Naive B cell (primary cell): ENCODE results near the gene CPNE9. TPM values are rescaled to one million over a fixed set of nuclear protein-coding genes. Genes with fewer than 3 reads are reported as not detected.
"Not testable (repeated sequence)": the region's sequence is repeated elsewhere in the genome, so short reads cannot be mapped to it uniquely, and the experiment has no call there.

Experiments
- ATAC-seq, 2 donors: fragments of 150-1000 bp; cut with Tn5 transposase; 2 replicates each; pipeline ENCODE4 v1.10.0; 2021; ENCODE audit warnings: low read depth in 2 of 2, mild to moderate bottlenecking in 2 of 2, moderate library complexity in 2 of 2
- DNase-seq: peaks from one replicate; pipeline ENCODE4 v3.0.0; 2022
- H3K27ac Mint-ChIP-seq, 6 donors: one replicate each; pipeline ENCODE4 v1.8.0; 2020 to 2022; ENCODE audit warnings: mild to moderate bottlenecking in 6 of 6, mixed read lengths in 6 of 6, moderate library complexity in 5 of 6, inconsistent platforms in 2 of 6
- H3K27me3 Mint-ChIP-seq, 3 donors: one replicate each; pipeline ENCODE4 v1.8.0; 2021 to 2022; ENCODE audit warnings: mixed read lengths in 3 of 3, mild to moderate bottlenecking in 1 of 3
- H3K36me3 Mint-ChIP-seq, 2 donors: one replicate each; pipeline ENCODE4 v1.8.0; 2020 to 2022; ENCODE audit warnings: mixed read lengths in 2 of 2, inconsistent platforms in 1 of 2, mild to moderate bottlenecking in 1 of 2
- H3K4me1 Mint-ChIP-seq, 3 donors: one replicate each; pipeline ENCODE4 v1.8.0; 2020 to 2022; ENCODE audit warnings: mixed read lengths in 3 of 3, inconsistent platforms in 1 of 3, mild to moderate bottlenecking in 1 of 3, moderate library complexity in 1 of 3
- H3K4me3 Mint-ChIP-seq, 8 donors: one replicate each; pipeline ENCODE4 v1.8.0; 2020 to 2022; ENCODE audit warnings: mild to moderate bottlenecking in 8 of 8, mixed read lengths in 8 of 8, moderate library complexity in 8 of 8, inconsistent platforms in 2 of 8
- H3K9me3 Mint-ChIP-seq, 7 donors: one replicate each; pipeline ENCODE4 v1.8.0; 2020 to 2022; ENCODE audit warnings: mixed read lengths in 7 of 7, mild to moderate bottlenecking in 5 of 7, inconsistent platforms in 2 of 7, moderate library complexity in 1 of 7
- polyA plus RNA-seq, 6 donors: library from polyadenylated mRNA; unstranded; fragments of 300-500 nt; fragmentation: Illumina TruSeq; gene quantifications; one replicate each; pipeline ENCODE4 v1.2.3, GENCODE V29; 2021; ENCODE audit warnings: low read depth in 6 of 6

The CPNE9 gene
- polyA plus RNA-seq, 6 donors from 2014 or later: not detected

DNA sequence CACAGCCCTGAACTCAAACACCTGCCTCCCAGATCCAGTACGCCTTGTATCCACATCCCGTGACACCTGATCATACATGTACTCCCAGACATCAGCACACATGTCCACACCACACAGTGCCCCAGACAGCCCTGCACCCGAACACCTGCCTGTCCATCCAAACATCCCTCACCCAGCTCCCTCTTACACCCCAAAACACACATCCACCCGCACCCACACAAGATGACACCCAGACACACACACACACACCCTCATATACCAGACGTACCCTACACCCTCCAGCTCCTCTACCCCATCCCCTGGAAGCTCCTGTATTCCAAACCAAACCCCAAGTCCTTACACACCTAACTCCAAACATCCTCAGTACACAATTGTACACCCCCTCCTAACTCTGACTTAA is 65.4 kb downstream of the CPNE9 start:
- Mint-ChIP-seq H3K4me1 (peaks cover 34 to 43% (median 40%) of the 10 kb centered on the region in 3 donors), H3K9me3 (no peaks in the 10 kb centered on the region), H3K4me3 (peak overlapping the region; percentile 38 to 93 (median 70)), H3K36me3 (no peaks in the 10 kb centered on the region), H3K27me3 (peaks cover 0 to 17% (median 11%) of the 10 kb centered on the region in 3 donors), H3K27ac (peak overlapping the region in 3 of 6 donors; percentile 22 to 36 (median 28))
- ATAC-seq (no peak), DNase-seq (no peak)

DNA sequence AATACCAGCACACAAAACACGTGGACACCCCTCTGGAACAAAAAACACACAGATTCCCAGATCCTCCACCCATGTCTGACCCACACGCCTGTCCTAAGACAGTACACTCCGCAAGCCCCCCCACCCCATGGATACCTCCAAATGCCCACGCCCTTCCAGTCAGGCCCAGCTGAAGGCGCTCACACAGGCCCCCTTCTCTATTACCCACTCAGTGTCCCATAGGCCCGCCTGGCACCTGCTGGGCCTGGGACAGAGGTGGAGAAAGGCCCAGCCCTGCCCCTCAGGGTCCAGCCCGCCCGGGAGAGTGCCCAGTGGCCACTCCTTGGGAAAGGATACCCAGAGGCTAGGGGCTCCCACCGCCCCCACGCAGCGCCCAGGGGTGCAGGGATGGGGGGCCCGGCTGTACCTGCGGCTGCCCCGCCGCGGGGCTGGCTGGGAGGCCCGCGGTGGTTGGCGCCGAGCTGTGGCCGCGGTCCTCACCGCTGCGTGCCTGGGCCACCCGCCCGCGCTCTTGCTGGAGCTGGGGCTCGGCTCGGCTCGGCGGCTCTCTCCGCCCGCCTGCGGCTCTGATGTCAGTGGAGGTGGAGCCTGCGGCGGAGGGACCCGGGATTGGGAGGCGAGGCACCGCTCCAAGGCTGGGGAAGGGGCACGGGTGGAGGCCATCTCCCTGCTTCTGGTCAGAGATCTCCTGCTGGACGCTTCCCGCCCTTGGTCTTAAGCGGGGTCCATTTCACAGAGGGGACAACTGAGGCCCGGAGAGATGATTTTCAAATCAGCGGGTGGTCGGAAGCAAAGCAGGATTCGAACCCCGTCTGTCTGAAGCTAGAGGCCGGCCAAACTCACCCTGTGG is 66.0 kb downstream of the CPNE9 start, which contains the start of gene CAMK1:
Gene CAMK1 (minus strand): TSS at position 522 of the 850 bp plus-strand sequence. CDS start 2,198 bp downstream, outside the sequence.
- Mint-ChIP-seq H3K4me1 (peaks cover 34 to 43% (median 40%) of the 10 kb centered on the region in 3 donors), H3K4me3 (peak within 1 kb of the TSS; percentile 64 to 93 (median 75)), H3K27ac (peak within 1 kb of the TSS in 4 of 6 donors; percentile 22 to 57 (median 40)), H3K9me3 (no peaks in the 10 kb centered on the region), H3K36me3 (no peaks in the 10 kb centered on the region), H3K27me3 (peaks cover 0 to 17% (median 11%) of the 10 kb centered on the region in 3 donors)
- DNase-seq: no peak
- peak; percentile 92 to 95 for ATAC-seq

DNA sequence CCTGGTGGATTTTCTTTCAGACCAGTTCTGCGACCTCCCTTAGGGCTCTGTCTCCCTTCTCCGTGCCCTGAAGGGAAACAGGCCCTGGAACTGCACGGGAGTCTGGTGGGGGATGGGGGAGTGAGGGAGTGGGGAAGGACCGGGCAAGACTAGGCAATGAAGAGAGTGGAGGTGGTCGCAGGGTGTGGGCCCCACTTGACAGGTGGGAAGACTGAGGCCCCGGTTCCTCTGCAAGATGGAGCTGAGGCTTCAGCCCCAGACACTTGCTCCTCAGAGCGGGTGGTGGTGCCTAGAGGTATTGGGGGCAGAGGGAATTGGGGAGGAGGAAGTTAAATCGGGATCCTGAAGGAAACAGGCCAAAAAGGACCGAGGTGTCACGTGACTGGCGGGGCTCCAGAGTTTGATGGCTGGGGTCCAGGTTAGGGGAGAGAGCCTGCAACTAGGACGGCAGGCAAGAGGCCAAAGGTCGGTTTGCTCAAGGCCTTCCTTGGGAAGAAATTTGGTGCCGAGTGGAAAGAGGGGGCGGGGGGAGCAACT is 66.7 kb downstream of the CPNE9 start:
- Mint-ChIP-seq H3K27ac (peak overlapping the region in 1 of 6 donors; percentile 44), H3K4me1 (peaks cover 36 to 43% (median 40%) of the 10 kb centered on the region in 3 donors), H3K9me3 (no peaks in the 10 kb centered on the region), H3K27me3 (peaks cover 0 to 17% (median 11%) of the 10 kb centered on the region in 3 donors), H3K4me3 (peak overlapping the region in 7 of 8 donors; percentile 59 to 85 (median 75)), H3K36me3 (no peaks in the 10 kb centered on the region)
- ATAC-seq: no peak
- no peak for DNase-seq

DNA sequence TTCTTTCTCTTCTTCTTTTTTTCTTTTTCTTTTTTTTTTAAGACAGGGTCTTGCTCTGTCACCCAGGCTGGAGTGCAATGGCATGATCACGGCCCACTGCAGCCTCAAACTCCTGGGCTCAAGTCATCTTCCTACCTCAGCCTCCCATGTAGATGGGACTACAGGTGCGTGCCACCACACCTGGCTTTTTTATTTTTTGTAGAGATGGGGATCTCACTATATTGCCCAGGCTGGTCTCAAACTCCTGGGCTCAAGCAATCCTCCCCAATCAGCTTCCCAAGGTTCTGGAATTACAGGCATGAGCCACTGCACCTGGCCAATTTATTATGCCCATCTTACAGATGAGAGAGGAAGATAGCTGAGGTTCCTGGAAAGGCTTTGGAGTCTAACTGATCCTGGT is 67.4 kb downstream of the CPNE9 start:
- DNase-seq, H3K9me3 Mint-ChIP-seq, H3K36me3 Mint-ChIP-seq, ATAC-seq: not testable (repeated sequence)
- Mint-ChIP-seq H3K4me3 (peak overlapping the region in 7 of 8 donors; percentile 42 to 85 (median 75)), H3K27ac (peak overlapping the region in 1 of 6 donors; percentile 57), H3K4me1 (peaks cover 37 to 45% (median 39%) of the 10 kb centered on the region in 3 donors), H3K27me3 (peaks cover 0 to 17% (median 11%) of the 10 kb centered on the region in 3 donors)

DNA sequence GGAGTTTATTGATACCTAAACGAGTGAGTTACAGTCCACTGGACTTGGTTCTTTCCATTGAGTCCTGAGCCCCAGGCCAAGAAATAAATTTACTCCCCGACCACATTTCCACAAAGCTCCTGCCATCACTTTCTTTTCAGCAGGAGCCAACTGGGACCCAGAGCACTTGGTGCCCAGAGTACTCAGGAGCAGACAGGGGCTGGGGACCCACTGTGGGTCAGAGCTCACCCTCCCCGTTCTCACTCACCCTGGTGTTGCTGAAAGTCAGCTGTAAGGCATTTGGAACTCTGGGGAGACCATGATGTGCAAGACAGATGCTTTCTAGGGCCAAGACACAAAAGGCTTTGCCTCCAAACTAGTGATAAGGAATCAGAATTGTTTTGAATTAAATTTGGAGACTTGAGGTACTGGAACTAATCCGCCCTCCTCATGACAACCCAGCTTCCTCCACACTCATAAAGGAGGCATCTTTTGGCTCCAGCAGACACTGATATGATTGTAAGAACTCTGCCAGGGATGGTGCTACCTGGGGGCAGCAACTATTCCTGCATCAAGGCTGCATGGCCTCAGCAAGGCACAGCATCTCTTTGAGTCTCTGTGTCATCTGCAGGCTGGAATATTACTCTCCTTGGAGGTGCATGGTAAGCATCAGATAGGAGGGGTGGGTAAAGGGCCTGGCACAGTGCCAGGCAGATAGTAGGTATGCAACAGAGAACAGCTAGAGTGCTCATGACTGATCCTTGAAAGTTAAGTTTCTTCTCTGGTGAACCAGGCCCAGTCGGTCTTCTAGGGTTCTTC is 73.5 kb downstream of the CPNE9 start:
- H3K27me3 Mint-ChIP-seq: no peaks in the 10 kb centered on the region
- H3K4me1 Mint-ChIP-seq: peaks cover 36 to 62% (median 51%) of the 10 kb centered on the region in 3 donors
- H3K9me3 Mint-ChIP-seq: no peaks in the 10 kb centered on the region
- no peak overlapping the region for H3K27ac Mint-ChIP-seq
- no peaks in the 10 kb centered on the region for H3K36me3 Mint-ChIP-seq
- DNase-seq (no peak), ATAC-seq (no peak)
- H3K4me3 Mint-ChIP-seq: peak overlapping the region in 1 of 8 donors; percentile 2

DNA sequence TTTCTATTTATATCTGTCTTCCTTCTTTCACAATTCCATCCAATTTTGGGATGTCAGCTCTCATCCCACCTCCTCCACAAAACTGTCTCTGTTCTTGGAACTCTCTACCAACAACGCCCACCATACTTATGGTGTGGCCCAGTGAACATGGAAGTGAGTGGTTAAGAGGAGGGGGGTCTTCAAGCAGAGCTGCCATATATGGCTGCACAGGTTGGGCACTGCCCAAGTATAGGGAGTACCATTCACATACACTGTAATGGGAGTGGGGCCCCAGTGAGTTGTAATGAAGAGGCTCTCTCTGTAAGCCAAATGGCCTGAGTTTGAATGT is 74.0 kb downstream of the CPNE9 start:
- H3K36me3 Mint-ChIP-seq: no peaks in the 10 kb centered on the region
- no peaks in the 10 kb centered on the region for H3K9me3 Mint-ChIP-seq
- DNase-seq (no peak), ATAC-seq (no peak)
- H3K27ac Mint-ChIP-seq: no peak overlapping the region
- peaks cover 41 to 68% (median 57%) of the 10 kb centered on the region in 3 donors for H3K4me1 Mint-ChIP-seq
- H3K27me3 Mint-ChIP-seq: no peaks in the 10 kb centered on the region
- no peak overlapping the region for H3K4me3 Mint-ChIP-seq

DNA sequence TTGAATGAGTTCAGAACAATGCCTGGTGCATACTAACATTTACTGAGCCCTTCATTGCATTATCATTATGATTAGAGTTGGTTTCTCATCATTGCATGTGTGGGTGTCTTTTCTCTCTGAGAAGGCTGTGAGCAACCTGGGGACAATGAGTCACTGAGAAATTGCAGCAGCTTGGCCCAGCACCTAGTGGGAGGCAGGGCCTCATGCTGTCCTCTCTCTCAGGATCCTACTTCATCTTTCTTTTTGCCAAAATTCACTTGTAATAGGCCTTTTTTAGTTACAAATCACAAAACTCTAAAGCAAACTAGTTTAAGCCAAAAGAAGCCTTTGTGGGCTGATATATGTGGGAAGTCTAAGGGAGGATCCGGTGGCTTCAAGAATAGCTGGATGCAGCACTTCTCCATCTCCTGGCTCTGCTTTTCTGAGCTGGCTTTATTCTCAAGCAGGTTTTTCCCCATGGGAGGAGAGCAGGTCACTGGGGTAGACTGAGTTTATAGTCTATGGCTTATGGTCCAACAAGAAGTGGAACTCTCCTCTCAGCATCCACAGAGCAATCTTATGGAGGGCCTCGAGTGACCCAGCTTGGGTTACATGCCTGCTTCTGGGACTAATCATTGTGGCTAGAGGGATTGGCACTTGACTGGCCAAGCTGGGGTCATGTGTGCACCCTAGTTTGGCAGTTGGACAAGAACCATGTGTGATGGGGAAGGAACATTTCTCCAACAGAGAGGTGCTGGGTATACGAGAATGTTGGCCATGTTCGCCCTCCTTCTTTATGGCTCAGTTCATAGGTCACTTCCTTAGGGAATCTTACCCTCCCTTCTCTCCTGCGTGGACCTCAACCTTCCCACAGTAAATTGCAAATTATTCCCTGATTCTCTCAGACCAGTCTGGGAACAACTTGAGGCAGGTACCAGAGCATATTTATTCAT is 74.8 kb downstream of the CPNE9 start:
- peaks cover 45 to 72% (median 61%) of the 10 kb centered on the region in 3 donors for H3K4me1 Mint-ChIP-seq
- H3K4me3 Mint-ChIP-seq: peak overlapping the region in 7 of 8 donors; percentile 22 to 89 (median 78)
- no peak for DNase-seq
- H3K9me3 Mint-ChIP-seq: no peaks in the 10 kb centered on the region
- H3K36me3 Mint-ChIP-seq: no peaks in the 10 kb centered on the region
- peak overlapping the region in 5 of 6 donors; percentile 62 to 95 (median 93) for H3K27ac Mint-ChIP-seq
- H3K27me3 Mint-ChIP-seq: no peaks in the 10 kb centered on the region
- no peak for ATAC-seq

DNA sequence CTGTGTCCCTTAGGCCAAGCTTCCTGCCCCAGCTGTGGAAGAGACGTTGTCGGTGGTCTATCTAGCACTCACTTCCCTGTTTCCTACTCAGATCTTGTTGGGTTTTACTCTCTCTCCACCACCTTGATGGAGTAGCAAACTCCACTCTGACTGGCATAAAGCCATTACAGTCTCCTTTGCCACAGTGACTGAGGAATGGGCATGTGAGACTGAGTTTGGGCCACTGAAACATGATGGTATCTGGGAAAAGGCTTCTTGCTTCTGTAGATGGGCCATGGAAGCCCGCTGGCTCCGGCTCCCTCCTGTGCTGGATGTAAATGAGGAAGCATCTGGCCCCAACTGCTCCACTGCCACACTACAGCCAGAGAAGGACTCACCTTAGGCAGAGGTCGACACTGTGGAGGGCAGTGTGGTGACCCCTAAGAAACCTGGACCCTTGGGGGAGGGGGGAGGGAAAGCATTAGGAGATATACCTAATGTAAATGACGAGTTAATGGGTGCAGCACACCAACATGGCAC is 75.5 kb downstream of the CPNE9 start:
- H3K27me3 Mint-ChIP-seq: no peaks in the 10 kb centered on the region
- peak overlapping the region in 5 of 6 donors; percentile 89 to 95 (median 93) for H3K27ac Mint-ChIP-seq
- H3K4me1 Mint-ChIP-seq: peaks cover 45 to 72% (median 61%) of the 10 kb centered on the region in 3 donors
- no peaks in the 10 kb centered on the region for H3K9me3 Mint-ChIP-seq
- ATAC-seq: no peak
- no peak for DNase-seq
- H3K4me3 Mint-ChIP-seq: peak overlapping the region; percentile 22 to 89 (median 76)
- H3K36me3 Mint-ChIP-seq: no peaks in the 10 kb centered on the region

Other genes with a start within 250 kb of the CPNE9 start
- gene LHFPL4, start 150.0 kb upstream of the CPNE9 start, polyA plus RNA-seq: under 1 TPM in 4 of 6 donors, not detected in 2; 0.06 to 0.30 (median 0.21) TPM
- 100 to 1,000 TPM in 1 of 6 donors, 10 to 100 TPM in 5; 78.2 to 148 (median 91.4) TPM for gene MTMR14, start 54.3 kb upstream of the CPNE9 start, polyA plus RNA-seq
- gene BRPF1, start 27.9 kb downstream of the CPNE9 start, polyA plus RNA-seq: 10 to 100 TPM in 2 of 6 donors, 1 to 10 TPM in 4; 3.0 to 22.0 (median 9.0) TPM
- gene OGG1, start 46.1 kb downstream of the CPNE9 start, polyA plus RNA-seq: 10 to 100 TPM; 23.2 to 35.1 (median 30.1) TPM
- 1 to 10 TPM in 3 of 6 donors, under 1 TPM in 2, not detected in 1; 0.26 to 2.3 (median 1.2) TPM for gene CAMK1, start 66.1 kb downstream of the CPNE9 start, polyA plus RNA-seq
- 10 to 100 TPM; 39.7 to 67.1 (median 45.6) TPM for gene TADA3, start 88.6 kb downstream of the CPNE9 start, polyA plus RNA-seq
- 100 to 1,000 TPM; 263 to 316 (median 286) TPM for gene ARPC4, start 89.2 kb downstream of the CPNE9 start, polyA plus RNA-seq
- gene TTLL3, start 106.4 kb downstream of the CPNE9 start, polyA plus RNA-seq: 1 to 10 TPM in 5 of 6 donors, not detected in 1; 2.7 to 7.6 (median 3.4) TPM
- 10 to 100 TPM; 56.7 to 76.4 (median 65.2) TPM for gene RPUSD3, start 140.2 kb downstream of the CPNE9 start, polyA plus RNA-seq
- gene CIDEC, start 176.4 kb downstream of the CPNE9 start, polyA plus RNA-seq: under 1 TPM in 1 of 6 donors, not detected in 5; 0.36 TPM
- gene JAGN1, start 186.8 kb downstream of the CPNE9 start, polyA plus RNA-seq: 10 to 100 TPM; 53.2 to 70.4 (median 59.7) TPM
- gene IL17RE, start 199.0 kb downstream of the CPNE9 start, polyA plus RNA-seq: not detected
- 1 to 10 TPM; 3.9 to 9.1 (median 7.6) TPM for gene IL17RC, start 213.3 kb downstream of the CPNE9 start, polyA plus RNA-seq
- gene CRELD1, start 230.0 kb downstream of the CPNE9 start, polyA plus RNA-seq: 10 to 100 TPM; 16.5 to 60.6 (median 27.5) TPM
- under 1 TPM; 0.22 to 0.82 (median 0.52) TPM for gene PRRT3, start 248.6 kb downstream of the CPNE9 start, polyA plus RNA-seq